Endometrial microvascular endothelial cells (primary cell): ENCODE measurements around the gene AFAP1. TPM values are rescaled to one million over a fixed set of nuclear protein-coding genes. Genes with fewer than 3 reads are reported as not detected.

Source experiments
- in situ Hi-C: cut with HindIII; loops from 2 replicates; pipeline ENCODE4 v1.10.0; 2017; ENCODE audit warnings: low sequenced_read_pairs, low pct_unique_long_range_greater_than_20kb; ENCODE audit errors: inconsistent ontology term
- total RNA-seq: library from RNA; depleted of rRNA; stranded (reverse); fragments of >200 nt; gene quantifications from one replicate; pipeline ENCODE4 v1.2.3, GENCODE V29; 2015; ENCODE audit errors: inconsistent ontology term

AFAP1 gene
- total RNA-seq, 1 donor from 2014 or later = 95.8 TPM

DNA sequence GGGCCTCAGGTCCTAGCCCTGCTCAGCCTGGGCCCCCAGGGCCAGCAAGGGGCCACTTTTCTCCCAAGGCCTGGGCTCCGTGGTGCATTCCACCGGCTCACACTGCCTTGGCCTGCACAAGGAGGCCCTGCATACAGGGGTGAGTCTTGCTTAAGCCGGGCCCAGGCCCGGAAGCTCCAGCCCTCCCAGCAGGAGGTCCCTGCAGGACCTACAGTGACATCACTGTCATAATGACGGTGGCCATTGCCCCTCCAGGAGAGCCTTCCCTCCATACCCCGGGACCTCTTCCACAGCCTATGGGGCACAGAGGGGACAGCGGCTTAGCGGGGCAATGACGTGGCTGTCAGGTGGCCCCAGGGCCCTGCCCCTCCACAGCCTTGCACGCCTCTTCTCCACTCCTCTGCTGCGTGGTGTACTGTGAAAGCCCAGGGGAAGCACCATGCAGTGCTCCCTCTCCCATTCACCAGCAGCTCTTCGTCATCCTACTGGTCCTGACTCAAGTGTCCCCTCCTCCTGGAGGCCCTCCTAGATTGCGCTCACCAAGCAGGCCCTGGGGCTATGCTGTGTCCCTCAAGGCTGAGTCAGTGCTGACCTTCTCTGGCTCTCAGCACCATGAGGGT lies 32.3 kb upstream of the AFAP1 start:
- in situ Hi-C loops = no loop called here

DNA sequence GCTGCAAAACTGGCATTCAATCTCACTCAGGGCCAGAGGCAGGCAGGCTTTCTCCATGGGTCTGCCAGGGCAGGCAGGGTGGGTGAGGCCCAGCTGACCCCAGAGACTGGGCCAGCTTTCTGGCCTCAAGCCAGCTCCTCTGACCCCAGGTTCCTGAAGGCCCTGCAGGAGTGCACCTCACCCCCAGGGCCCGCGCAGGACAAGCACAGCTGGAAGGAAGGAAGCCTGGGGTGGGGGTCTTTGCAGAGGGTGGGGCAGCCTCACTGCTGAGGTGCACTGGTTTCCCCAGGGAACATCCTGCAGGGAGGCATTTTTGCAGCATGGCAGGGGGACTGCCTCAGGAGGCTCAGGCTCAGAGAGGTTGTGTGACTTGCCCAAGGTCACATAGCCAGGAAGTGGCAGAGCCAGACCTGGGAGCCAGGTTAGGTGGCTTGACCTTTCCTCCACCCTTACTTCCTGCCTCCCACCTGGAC lies 31.5 kb upstream of the AFAP1 start:
- in situ Hi-C loops = no loop called here

DNA sequence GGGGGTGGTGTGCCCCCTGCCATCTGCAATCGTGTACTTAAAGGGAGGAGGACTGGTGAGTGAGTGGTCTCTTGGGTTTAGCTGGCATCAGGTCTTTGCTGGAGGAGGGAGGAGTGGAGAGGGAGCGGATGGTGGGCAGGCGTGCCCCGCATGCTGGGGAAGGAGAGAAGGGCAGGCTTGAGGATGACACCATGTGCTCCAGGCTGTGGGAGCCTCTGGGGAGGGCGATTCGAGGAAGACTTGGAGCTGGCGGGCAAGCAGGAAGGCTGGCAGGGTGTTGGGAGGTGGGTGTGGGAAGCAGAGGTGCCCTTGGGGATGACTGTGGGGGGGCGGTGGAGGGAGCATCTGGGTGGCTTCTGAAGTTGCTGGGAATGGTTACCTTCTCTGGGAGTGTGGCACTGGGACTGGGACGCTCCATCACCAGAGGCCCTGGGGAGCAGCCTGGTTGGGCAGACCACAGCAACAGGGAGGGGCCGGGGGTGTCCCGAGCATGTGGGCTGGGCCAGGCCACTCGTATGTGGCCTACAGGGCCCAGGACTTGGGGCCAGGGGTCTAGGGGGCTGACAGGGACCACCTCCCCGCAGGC lies 30.8 kb upstream of the AFAP1 start:
- in situ Hi-C loops = no loop called here

DNA sequence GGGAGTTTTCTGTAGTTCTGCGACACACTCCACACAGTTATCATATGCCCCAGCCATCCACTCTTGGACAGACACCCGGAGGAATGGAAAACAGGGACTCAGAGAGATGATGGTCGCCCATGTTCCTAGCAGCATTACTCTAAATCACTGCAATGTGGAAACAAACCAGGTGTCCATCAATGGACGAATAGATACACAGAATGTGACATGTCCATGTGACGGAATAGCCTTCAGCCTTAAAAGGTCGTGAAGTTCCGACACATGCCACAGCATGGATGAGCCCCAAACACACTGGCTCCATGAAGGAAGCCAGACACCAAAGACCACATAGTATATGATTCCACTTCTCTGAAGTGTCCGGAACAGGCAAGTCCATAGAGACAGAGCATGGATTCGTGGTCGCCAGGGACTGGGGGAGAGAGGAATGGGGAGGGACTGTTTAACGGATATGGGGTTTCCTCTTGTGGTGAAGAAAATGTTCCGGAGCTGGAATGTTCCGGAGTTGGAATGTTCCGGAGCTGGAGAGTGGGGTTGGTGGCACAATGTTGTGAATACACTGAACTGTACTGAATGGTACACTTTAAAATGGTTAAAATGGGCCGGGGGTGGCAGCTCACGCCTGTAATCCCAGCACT lies 28.7 kb upstream of the AFAP1 start:
- in situ Hi-C loops = no loop called here

DNA sequence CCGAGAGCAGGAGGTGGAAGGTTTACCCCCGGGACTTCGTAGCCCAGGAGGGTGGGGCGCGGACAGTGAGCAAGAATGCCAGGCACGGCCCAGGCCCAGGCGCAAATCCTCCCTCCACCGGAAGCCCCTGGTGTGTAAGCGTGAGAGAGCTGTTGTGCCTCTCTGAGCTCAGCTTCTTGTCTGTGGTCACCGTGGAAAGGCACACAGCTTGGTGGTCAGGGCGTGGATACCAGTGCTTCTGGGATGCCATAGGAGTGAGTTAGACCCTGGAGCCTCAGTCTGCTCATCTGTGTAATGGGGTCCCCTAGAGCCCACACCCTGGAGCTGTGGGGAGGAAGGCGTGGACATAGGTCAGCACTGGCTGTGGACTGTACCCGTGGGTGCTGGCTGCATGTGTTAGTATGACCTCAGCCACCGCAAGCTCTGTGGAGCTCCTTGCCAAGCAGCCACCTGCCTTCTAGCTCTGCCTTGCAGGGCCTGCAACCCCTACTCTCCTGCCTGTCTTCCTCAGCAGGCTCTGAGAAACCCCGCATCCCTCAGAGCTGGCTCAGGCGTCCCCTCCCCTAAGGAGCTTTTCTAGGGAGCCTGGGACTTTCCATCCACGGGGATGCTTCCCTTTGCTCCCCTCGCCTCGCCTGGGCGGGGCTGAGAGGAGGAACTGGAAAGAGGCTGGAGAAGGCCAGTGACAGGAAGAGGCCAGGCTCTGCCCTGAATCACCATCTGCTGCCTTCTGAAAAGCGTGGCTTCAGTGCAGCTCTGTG lies 28.0 kb upstream of the AFAP1 start:
- in situ Hi-C loops = no loop called here

DNA sequence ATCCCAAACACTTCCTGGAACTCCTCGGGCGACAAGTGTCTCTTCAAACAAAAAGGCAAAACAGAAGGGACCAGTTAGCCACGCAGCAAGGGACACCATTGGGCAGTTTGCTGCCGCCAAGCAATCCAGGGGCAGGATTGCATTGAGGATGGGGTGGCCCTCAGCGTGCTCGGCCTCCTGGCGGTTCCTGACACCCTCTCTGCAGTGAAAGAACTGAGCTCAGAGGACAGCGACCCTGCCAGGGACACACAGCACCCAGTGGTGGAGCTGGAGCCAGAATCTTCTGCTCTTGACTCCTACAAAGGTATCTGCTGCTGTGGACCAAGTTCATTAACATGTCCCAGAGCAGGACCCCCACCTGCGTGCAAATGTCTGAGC lies 27.4 kb upstream of the AFAP1 start:
- in situ Hi-C loops = no loop called here

DNA sequence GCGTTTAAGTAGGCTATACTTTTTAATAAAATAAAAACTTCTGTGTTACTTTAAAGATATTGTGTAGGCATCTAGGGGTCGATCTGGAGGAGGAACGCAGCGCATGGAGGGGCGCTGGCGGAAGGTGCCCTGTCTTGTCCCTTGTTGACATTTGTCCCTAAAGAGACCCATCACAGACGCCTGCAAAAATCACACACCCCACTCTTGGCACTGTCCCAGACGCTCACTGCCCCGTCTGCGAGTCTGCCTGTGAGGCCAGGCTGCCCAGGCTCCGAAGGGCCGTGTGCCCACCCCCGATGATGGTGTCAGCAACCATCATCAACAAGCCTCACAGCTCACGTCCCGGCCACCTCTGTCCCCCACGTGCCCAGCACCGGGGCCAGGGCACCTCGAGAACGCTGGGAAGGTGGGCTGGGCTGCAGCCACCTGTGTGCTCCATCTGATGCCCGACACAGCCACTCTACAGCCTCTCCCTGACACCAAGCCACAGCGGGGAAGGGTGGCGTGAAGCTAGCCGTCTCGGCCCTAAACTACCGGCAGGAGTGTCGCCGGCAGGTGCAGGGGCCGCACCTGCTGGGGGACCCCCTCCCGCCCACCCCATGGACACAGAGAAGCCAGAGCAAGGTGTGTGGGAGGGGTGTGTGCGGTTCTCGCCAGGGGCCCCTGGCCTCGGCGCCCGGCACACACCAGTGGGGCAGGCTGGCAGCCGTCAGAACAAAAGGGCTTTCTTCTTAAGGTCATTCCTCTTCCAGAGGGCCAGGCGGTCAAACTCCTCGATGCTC lies 26.8 kb upstream of the AFAP1 start:
- in situ Hi-C loops = no loop called here

DNA sequence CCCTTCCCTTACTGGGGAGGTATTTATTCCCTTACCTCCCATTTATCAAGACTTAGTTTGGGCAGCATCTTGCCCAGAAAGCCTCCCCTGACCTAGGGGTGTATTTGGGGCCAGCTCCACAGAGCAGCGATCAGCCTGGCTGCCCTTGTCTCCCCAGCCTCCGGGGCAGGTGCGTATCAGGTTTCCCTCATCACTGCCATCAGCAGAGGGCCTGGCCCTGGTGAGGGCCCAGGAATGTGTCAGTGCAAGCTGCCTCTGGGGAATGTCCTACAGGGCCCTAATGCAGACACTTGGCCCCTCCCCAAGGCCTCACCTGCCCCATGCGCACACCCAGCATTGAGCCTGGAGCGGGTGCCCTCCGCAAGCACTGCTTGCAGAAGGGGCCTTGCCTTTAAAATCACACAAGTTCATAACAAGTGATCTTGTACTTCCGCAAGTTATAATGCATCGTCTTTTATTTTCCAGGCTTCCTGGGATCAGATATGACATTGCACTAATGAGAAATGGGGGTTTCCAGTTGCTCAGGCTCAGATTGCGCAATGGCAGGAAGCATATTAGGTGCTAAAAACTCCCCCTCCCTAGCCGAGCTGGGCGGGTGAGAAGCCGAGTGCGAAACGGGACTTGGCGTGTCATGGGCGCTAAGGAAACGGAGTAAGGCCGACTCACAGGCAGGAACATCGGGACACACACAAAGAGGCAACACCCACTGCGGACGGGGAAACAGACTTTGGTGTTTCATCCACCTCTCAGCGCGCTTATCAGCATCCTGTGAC lies 25.4 kb upstream of the AFAP1 start:
- in situ Hi-C loops = no loop called here

DNA sequence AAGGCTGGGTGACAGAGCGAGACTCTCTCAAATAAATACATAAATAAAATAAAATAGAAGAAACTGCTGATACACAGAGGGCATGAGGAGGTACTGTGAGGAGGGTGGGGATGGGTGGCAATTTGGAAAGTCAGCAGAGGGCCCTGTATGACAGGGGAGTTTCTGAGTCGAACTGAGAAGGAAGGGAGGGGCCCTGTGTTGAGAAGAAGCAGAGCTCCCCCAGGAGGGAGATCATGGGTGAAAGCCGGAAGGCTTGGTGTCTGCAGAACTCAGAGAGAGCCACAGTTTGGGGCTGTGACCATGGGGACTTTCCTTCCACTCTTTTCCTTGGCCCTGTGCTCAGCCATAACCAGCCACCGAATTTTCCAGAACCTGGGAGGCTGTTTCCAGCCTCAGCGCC lies 24.8 kb upstream of the AFAP1 start:
- in situ Hi-C loops = no loop called here

DNA sequence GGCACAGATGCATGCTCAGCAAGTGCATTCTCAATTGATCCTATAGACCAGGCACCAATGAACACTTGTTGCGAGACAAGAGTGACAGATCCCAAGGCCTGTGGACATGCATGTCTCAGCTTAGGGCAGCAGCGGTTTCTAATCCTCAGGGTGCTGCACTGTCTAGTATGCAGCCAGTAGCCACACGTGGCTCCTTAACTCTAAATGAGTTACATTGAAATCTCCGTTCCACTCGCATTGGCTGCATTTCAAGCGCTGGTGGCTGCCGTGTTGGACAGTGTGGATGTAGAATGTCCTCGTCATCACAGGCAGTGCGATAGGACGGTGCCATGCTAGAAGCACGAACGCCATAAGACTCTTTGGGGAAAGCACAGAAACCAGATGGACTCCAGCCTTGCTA lies 24.0 kb upstream of the AFAP1 start:
- in situ Hi-C loops = no loop called here

DNA sequence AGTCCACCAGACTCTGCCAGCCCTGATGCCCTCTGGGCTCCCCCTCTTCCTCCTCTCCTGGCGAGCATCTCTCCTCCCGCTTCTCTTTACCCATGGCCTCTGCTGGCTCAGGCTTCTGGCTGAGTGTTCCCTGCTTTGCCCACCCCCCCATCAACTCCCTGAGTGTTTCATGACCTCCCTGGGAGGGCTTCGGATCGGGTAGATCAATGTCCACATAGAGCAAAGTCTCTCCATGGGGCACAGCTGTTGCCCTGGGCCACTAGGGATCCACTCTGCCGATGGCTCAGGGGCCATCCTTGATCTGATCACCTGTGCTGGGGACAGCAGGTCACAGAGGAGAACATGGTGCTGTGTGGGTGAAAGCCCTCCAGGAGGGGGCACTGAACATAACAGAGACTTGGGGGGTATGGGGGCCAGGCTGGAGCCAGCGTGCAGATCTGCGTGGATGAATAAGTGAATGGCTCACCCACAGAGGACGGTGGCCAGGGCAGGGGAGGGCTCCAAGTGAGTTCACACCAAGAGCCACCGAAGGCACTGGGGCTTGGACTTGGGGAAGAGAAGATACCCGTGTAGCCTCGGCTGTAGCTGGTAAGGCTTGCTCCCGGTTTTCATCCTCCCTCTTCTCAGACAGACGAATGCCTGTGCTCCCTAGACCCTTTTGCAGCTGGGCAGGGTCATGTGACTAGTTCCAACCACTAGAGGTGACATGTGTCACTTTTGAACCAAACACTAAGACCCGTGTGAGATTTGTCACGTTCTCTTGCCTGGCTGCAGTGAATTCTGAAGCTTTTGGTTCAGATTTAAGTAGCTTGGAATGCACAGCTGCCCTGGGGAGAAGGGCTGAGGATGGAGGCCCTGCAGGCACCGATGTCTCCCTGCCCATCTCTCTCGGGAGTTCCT lies 23.2 kb upstream of the AFAP1 start:
- in situ Hi-C loops = no loop called here

DNA sequence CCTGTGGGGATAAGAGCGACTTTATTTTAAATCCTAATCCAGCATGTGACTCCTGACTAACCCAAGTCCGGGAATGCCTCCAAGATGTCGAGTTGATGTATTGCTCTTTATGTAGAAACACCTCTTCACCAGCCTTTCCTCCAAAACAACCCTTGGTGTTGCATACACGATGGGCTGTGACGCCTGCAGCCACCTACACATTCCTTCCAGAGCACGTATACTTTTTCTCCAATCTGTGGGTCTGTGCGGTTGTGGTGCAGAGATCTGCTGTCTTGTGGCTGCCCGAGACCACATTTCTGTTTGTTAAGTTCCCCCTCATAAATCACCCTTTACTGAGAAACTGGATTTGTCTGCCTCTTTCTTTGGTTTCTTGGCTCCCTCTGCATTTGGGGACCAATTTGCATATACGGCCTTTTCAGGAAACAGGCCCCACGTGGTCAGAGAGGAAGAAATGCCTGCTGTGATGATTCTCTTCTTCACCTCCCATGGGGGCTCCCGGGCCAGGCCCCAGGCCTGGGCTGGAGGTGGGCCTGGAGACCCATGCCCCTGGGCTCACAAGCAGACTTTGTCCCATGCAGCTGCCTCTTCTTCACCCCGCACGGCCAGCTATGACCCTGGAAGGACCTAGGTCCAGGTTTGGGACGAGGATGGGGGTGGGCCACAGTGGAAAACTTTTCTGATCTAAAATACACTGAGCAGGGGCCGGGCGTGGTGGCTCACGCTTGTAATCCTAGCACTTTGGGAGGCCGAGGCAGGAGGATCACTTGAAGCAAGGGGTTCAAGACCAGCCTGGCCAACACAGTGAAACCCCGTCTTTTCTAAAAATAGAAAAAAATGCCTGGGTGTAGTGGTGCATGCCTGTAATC lies 21.4 kb upstream of the AFAP1 start:
- in situ Hi-C loops = no loop called here

DNA sequence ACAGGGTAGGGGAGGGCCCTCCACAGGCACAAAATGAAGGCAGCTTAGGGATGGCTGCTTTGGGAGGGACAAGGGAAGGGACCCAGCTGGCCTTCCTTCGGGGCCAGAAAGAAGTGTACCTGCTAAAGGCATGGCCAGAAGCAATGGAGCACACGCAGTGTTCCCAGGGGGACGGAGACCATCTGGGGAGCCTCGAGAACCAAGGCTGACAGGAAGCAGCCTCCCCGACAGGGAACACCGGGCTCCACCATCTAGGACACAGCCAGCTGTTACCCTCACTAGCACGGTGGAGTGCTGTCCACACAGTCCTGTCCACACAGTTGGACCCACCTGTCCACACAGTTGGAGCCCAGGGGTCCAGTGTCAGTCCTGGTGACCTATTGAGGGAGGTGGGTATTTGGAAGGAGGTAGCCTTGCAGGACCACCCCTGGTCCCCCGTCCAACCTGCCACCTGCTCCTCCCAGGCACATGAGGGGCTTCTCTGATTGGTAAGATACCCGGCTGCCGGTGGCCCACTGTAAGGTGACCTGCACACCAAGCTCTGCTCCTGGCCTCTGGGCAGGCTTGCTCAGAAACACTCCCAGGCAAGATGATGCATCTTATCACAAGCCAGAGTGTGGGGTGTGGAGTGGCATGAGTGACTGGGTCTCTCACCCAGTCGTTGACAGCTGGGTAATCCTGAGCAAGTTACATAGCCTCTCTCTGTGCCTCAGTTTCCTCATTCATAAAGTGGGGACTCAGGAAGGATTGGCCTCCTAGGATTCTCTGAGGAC lies 20.5 kb upstream of the AFAP1 start:
- in situ Hi-C loops = no loop called here

DNA sequence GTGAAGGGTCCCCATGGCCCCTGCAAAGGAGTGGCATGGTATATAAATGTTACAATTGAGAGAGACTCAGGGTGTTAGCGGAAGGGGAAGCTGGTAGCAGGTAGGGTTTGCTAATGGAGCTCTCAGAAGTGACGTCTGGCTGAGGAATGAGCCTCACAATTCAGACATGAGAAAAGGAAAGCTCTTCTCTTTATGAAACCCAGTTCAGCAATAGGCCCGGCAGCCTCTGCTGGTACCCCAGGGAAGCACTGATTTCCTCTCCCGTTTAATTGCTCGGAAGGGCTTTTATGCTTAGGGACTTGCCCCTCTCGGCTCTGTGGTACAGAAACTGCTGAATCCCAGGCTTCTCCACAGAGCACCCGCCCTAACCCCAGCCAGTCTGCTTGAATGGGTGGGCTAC lies 19.4 kb upstream of the AFAP1 start:
- in situ Hi-C loops = no loop called here

DNA sequence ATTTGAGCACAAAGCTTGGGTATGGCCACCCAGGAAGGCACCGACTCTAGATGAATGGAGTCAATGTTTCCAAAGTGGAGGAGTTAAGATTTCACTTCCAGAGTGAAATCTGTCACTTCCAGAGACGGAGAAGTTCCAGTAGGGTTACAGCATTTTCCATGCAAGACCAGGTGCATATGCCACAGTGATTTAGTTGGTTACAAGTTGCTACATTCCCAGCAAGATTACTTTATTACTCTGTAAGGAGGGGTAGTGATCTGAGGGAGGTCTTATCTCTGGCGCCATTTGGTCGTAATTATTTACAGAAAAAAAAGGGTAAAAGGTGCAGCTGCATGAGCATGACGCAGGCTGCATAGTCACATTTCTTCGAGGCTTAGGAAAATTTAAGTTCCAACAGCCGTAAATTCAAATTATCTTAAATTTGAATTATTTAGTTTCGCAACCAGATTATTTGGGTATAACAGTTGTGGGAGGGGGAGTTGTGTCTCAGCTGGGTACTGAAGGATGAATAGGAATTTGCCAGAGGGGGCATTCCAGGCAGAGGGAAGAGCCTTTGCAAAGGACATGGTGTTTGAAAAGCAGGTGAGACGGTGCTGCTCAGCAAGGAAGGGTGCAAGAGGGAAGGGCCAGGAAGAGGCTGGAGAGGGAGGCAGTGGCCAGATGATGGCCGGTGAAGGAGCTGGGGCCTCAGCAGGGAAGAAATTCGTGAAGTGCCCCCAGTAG lies 17.4 kb upstream of the AFAP1 start:
- in situ Hi-C loops = no loop called here
